Upper lobe of right lung (tissue), 1 donor: ENCODE measurements around the gene ZNF556. TPM values are rescaled to one million over a fixed set of nuclear protein-coding genes. Genes with fewer than 3 reads are reported as not detected.
"Not testable (repeated sequence)": the region's sequence is repeated elsewhere in the genome, so short reads cannot be mapped to it uniquely, and the experiment has no call there.

ENCODE experiments used
- ATAC-seq: fragments of 200-7000 bp; cut with Tn5 transposase; one replicate; pipeline ENCODE4 v1.9.1; 2020; ENCODE audit warnings: mild to moderate bottlenecking, moderate library complexity
- DNase-seq: peaks from one replicate; pipeline ENCODE4 v3.0.0-alpha.2; 2020
- H3K27ac ChIP-seq: fragments of 200-600 bp; one replicate; pipeline ENCODE4 v1.8.0; 2022
- H3K27me3 ChIP-seq: fragments of 200-600 bp; one replicate; pipeline ENCODE4 v1.8.0; 2022; ENCODE audit warnings: mild to moderate bottlenecking
- H3K36me3 ChIP-seq: fragments of 200-600 bp; one replicate; pipeline ENCODE4 v1.8.0; 2022
- H3K4me1 ChIP-seq: fragments of 200-600 bp; one replicate; pipeline ENCODE4 v1.8.0; 2022
- H3K4me3 ChIP-seq: fragments of 200-600 bp; one replicate; pipeline ENCODE4 v1.8.0; 2022; ENCODE audit warnings: mild to moderate bottlenecking
- H3K9me3 ChIP-seq: fragments of 200-600 bp; one replicate; pipeline ENCODE4 v1.8.0; 2022
- CTCF ChIP-seq: fragments of 200-600 bp; IDR thresholded peaks from one replicate; pipeline ENCODE4 v1.8.0; 2022; ENCODE audit warnings: antibody characterized with exemption
- intact Hi-C: fragments of 100-400 bp; cut with DNase I; formaldehyde crosslinking; loops from one replicate; pipeline ENCODE4 v1.11.0; 2022
- total RNA-seq: library from RNA; stranded (reverse); fragmentation: NEBNext Ultra II Directional; extraction: Animal tissue kit (Norgen Biotek cat#: 25700); gene quantifications from one replicate; pipeline ENCODE4 v1.2.1, GENCODE V29; 2021
- donor health status: DM: no; HTN: yes; CAD: no; lungs with severe emphysema.

ZNF556 gene
- total RNA-seq, 1 donor from 2014 or later: not detected

GRCh38 chr19:2887391-2887914 lies 20.3 kb downstream of the ZNF556 start:
- H3K4me3 ChIP-seq: no peak overlapping the region

GRCh38 chr19:2888731-2889224 lies 21.6 kb downstream of the ZNF556 start:
- H3K36me3 ChIP-seq: no peaks in the 10 kb centered on the region
- no peaks in the 10 kb centered on the region for H3K9me3 ChIP-seq
- H3K4me1 ChIP-seq: peaks cover 4% of the 10 kb centered on the region
- peak overlapping the region; percentile 37 for H3K4me3 ChIP-seq
- no peaks in the 10 kb centered on the region for H3K27me3 ChIP-seq
- intact Hi-C loops: no loop called here
- no peak for TF ChIP-seq CTCF
- no peak for DNase-seq
- H3K27ac ChIP-seq: no peak overlapping the region
- ATAC-seq: peak; percentile 45

More at GRCh38 chr19:2887391-2887914, 20.3 kb downstream of the ZNF556 start:
- Histone ChIP-seq H3K36me3 (no peaks in the 10 kb centered on the region), H3K27ac (no peak overlapping the region), H3K27me3 (no peaks in the 10 kb centered on the region), H3K9me3 (no peaks in the 10 kb centered on the region), H3K4me1 (peaks cover 4% of the 10 kb centered on the region)
- ATAC-seq (peak; percentile 94), DNase-seq (no peak)
- TF ChIP-seq CTCF: peak; percentile 68
- intact Hi-C loops: no loop called here

GRCh38 chr19:2890531-2890930 lies 23.4 kb downstream of the ZNF556 start:
- H3K36me3 ChIP-seq, H3K27me3 ChIP-seq, H3K4me3 ChIP-seq, ATAC-seq, H3K9me3 ChIP-seq, H3K4me1 ChIP-seq, DNase-seq, H3K27ac ChIP-seq, intact Hi-C loops: not testable (repeated sequence)

- no peaks in the 10 kb centered on the region for H3K36me3 ChIP-seq
- no peak for DNase-seq
- intact Hi-C loops: no loop called here
- H3K4me1 ChIP-seq: no peaks in the 10 kb centered on the region
- H3K4me3 ChIP-seq: no peak overlapping the region
- no peak for ATAC-seq
- TF ChIP-seq CTCF: no peak
- no peaks in the 10 kb centered on the region for H3K9me3 ChIP-seq
- H3K27ac ChIP-seq: no peak overlapping the region
- H3K27me3 ChIP-seq: no peaks in the 10 kb centered on the region
These were observed 29.6 kb downstream of the ZNF556 start for GRCh38 chr19:2896694-2897093.

- Histone ChIP-seq H3K27me3 (no peaks in the 10 kb centered on the region), H3K4me1 (no peaks in the 10 kb centered on the region), H3K4me3 (peak within 1 kb of the TSS; percentile 59), H3K27ac (peak within 1 kb of the TSS; percentile 84), H3K9me3 (no peaks in the 10 kb centered on the region), H3K36me3 (no peaks in the 10 kb centered on the region)
- intact Hi-C loops: no loop called here
- DNase-seq (peak; percentile 100), ATAC-seq (peak; percentile 98)
- TF ChIP-seq CTCF: no peak
These were observed 33.4 kb downstream of the ZNF556 start, which contains the start of gene ZNF57 for GRCh38 chr19:2900296-2901252. Gene ZNF57, plus strand, starts transcription at chr19:2900928. Its CDS starts 118 bp downstream, at chr19:2901046.

GRCh38 chr19:2902590-2903218 lies 35.6 kb downstream of the ZNF556 start:
- Histone ChIP-seq H3K9me3 (no peaks in the 10 kb centered on the region), H3K4me3 (no peak overlapping the region), H3K36me3 (no peaks in the 10 kb centered on the region), H3K27ac (no peak overlapping the region), H3K4me1 (no peaks in the 10 kb centered on the region), H3K27me3 (no peaks in the 10 kb centered on the region)
- DNase-seq: no peak
- ATAC-seq: no peak
- TF ChIP-seq CTCF: no peak
- intact Hi-C loops: no loop called here

- ATAC-seq, intact Hi-C loops, DNase-seq: not testable (repeated sequence)
These were observed 36.2 kb downstream of the ZNF556 start for GRCh38 chr19:2903326-2903725.

More at GRCh38 chr19:2903326-2903725, 36.2 kb downstream of the ZNF556 start:
- H3K9me3 ChIP-seq, H3K4me1 ChIP-seq, H3K4me3 ChIP-seq, H3K27me3 ChIP-seq, H3K27ac ChIP-seq, H3K36me3 ChIP-seq: not testable (repeated sequence)
